ENCODE data around the gene CHL1.

Gene CHL1

GRCh38 chr3:331881-332280 is 135.3 kb downstream of the CHL1 start:
- no peak overlapping the region for H3K4me3 ChIP-seq (ENCODE audit: low read depth, low read length)
- TF ChIP-seq MYC (IDR thresholded peaks at IDR 0.05; ENCODE audit: low read depth, low read length) = no peak
- TF ChIP-seq POLR2A (IDR thresholded peaks at IDR 0.05; ENCODE audit: extremely low read depth, insufficient read length) = no peak
- TF ChIP-seq MAX (IDR thresholded peaks at IDR 0.05; ENCODE audit: low read depth, low read length) = no peak
- TF ChIP-seq CTCF (IDR thresholded peaks at IDR 0.05; ENCODE audit: low read depth, low read length) = no peak
- no peak for DNase-seq (ENCODE audit: low read depth)

GRCh38 chr3:332701-333100 is 136.1 kb downstream of the CHL1 start:
- TF ChIP-seq CTCF (IDR thresholded peaks at IDR 0.05; ENCODE audit: low read depth, low read length) (no peak), MAX (IDR thresholded peaks at IDR 0.05; ENCODE audit: low read depth, low read length) (no peak), POLR2A (IDR thresholded peaks at IDR 0.05; ENCODE audit: extremely low read depth, insufficient read length) (no peak), MYC (IDR thresholded peaks at IDR 0.05; ENCODE audit: low read depth, low read length) (no peak)
- H3K4me3 ChIP-seq (ENCODE audit: low read depth, low read length) = no peak overlapping the region
- no peak for DNase-seq (ENCODE audit: low read depth)

- no peak overlapping the region for H3K4me3 ChIP-seq (ENCODE audit: low read depth, low read length)
- TF ChIP-seq CTCF (IDR thresholded peaks at IDR 0.05; ENCODE audit: low read depth, low read length) = no peak
- TF ChIP-seq MAX (IDR thresholded peaks at IDR 0.05; ENCODE audit: low read depth, low read length) = no peak
- no peak for TF ChIP-seq MYC (IDR thresholded peaks at IDR 0.05; ENCODE audit: low read depth, low read length)
- no peak for TF ChIP-seq POLR2A (IDR thresholded peaks at IDR 0.05; ENCODE audit: extremely low read depth, insufficient read length)
- no peak for DNase-seq (ENCODE audit: low read depth)
Observed at GRCh38 chr3:335240-335639, 138.7 kb downstream of the CHL1 start.

- TF ChIP-seq MAX (IDR thresholded peaks at IDR 0.05; ENCODE audit: low read depth, low read length) (no peak), CTCF (IDR thresholded peaks at IDR 0.05; ENCODE audit: low read depth, low read length) (no peak), POLR2A (IDR thresholded peaks at IDR 0.05; ENCODE audit: extremely low read depth, insufficient read length) (no peak), MYC (IDR thresholded peaks at IDR 0.05; ENCODE audit: low read depth, low read length) (no peak)
Observed at GRCh38 chr3:339351-339750, 142.8 kb downstream of the CHL1 start.

GRCh38 chr3:341998-342397 is 145.4 kb downstream of the CHL1 start:
- DNase-seq (ENCODE audit: low read depth) = no peak
- no peak overlapping the region for H3K4me3 ChIP-seq (ENCODE audit: low read depth, low read length)
- TF ChIP-seq CTCF (IDR thresholded peaks at IDR 0.05; ENCODE audit: low read depth, low read length) (no peak), MYC (IDR thresholded peaks at IDR 0.05; ENCODE audit: low read depth, low read length) (no peak), POLR2A (IDR thresholded peaks at IDR 0.05; ENCODE audit: extremely low read depth, insufficient read length) (no peak), MAX (IDR thresholded peaks at IDR 0.05; ENCODE audit: low read depth, low read length) (no peak)

More at GRCh38 chr3:339351-339750, 142.8 kb downstream of the CHL1 start:
- no peak overlapping the region for H3K4me3 ChIP-seq (ENCODE audit: low read depth, low read length)
- DNase-seq (ENCODE audit: low read depth) = no peak

- DNase-seq (ENCODE audit: low read depth) = no peak
- H3K4me3 ChIP-seq (ENCODE audit: low read depth, low read length) = no peak overlapping the region
- TF ChIP-seq MAX (IDR thresholded peaks at IDR 0.05; ENCODE audit: low read depth, low read length) (no peak), MYC (IDR thresholded peaks at IDR 0.05; ENCODE audit: low read depth, low read length) (no peak), POLR2A (IDR thresholded peaks at IDR 0.05; ENCODE audit: extremely low read depth, insufficient read length) (no peak), CTCF (IDR thresholded peaks at IDR 0.05; ENCODE audit: low read depth, low read length) (no peak)
Observed at GRCh38 chr3:346186-346585, 149.6 kb downstream of the CHL1 start.

All from NB4 (cell line).